Stimulated activated naive B cell treated with anti-CD40 and anti-IgM and Interleukin-4, amounts not matched to agents 10 μg/mL and 1 μg/mL and 100 μg/mL, for 72 hours (primary cell): ENCODE results near the gene TADA3.

Experiments used
- ATAC-seq, 2 donors: fragments of 150-1000 bp; cut with Tn5 transposase; replicated peaks; 2 replicates each; pipeline ENCODE4 v1.10.0; 2021; ENCODE audit warnings: moderate library complexity in 1 of 2
- DNase-seq: peaks from one replicate; pipeline ENCODE4 v3.0.0; 2021
- H3K27ac Mint-ChIP-seq: one replicate; pipeline ENCODE4 v1.8.0; 2022; ENCODE audit warnings: mild to moderate bottlenecking, mixed read lengths
- H3K27me3 Mint-ChIP-seq, 2 donors: one replicate each; pipeline ENCODE4 v1.8.0; 2022; ENCODE audit warnings: mixed read lengths in 2 of 2
- H3K36me3 Mint-ChIP-seq, 2 donors: one replicate each; pipeline ENCODE4 v1.8.0; 2022; ENCODE audit warnings: mixed read lengths in 2 of 2, mild to moderate bottlenecking in 1 of 2
- H3K4me1 Mint-ChIP-seq, 2 donors: one replicate each; pipeline ENCODE4 v1.8.0; 2022; ENCODE audit warnings: mixed read lengths in 2 of 2, mild to moderate bottlenecking in 1 of 2
- H3K4me3 Mint-ChIP-seq, 2 donors: one replicate each; pipeline ENCODE4 v1.8.0; 2022; ENCODE audit warnings: mild to moderate bottlenecking in 2 of 2, mixed read lengths in 2 of 2, moderate library complexity in 1 of 2
- H3K9me3 Mint-ChIP-seq, 2 donors: one replicate each; pipeline ENCODE4 v1.8.0; 2022; ENCODE audit warnings: mixed read lengths in 2 of 2, mild to moderate bottlenecking in 1 of 2

TADA3 gene

GRCh38 chr3:9820543-9820942 lies 28.3 kb upstream of the TADA3 start:
- H3K9me3 Mint-ChIP-seq = no peaks in the 10 kb centered on the region
- peaks cover 22 to 31% of the 10 kb centered on the region in 2 donors for H3K36me3 Mint-ChIP-seq
- H3K27ac Mint-ChIP-seq = no peak overlapping the region
- DNase-seq (no peak), ATAC-seq (no peak)
- no peaks in the 10 kb centered on the region for H3K27me3 Mint-ChIP-seq
- H3K4me3 Mint-ChIP-seq = no peak overlapping the region
- H3K4me1 Mint-ChIP-seq = peaks cover 0 to 2% of the 10 kb centered on the region in 2 donors

GRCh38 chr3:9818666-9819335 lies 26.5 kb upstream of the TADA3 start:
- peaks cover 25 to 33% of the 10 kb centered on the region in 2 donors for H3K36me3 Mint-ChIP-seq
- H3K27me3 Mint-ChIP-seq = no peaks in the 10 kb centered on the region
- H3K4me1 Mint-ChIP-seq = peaks cover 0 to 2% of the 10 kb centered on the region in 2 donors
- DNase-seq (no peak), ATAC-seq (no peak)
- no peak overlapping the region for H3K4me3 Mint-ChIP-seq
- H3K27ac Mint-ChIP-seq = no peak overlapping the region
- H3K9me3 Mint-ChIP-seq = no peaks in the 10 kb centered on the region

- no peaks in the 10 kb centered on the region for H3K9me3 Mint-ChIP-seq
- H3K4me3 Mint-ChIP-seq = no peak overlapping the region
- H3K27me3 Mint-ChIP-seq = no peaks in the 10 kb centered on the region
- ATAC-seq (no peak), DNase-seq (no peak)
- peak overlapping the region; percentile 34 for H3K27ac Mint-ChIP-seq
- H3K4me1 Mint-ChIP-seq = peaks cover 0 to 2% of the 10 kb centered on the region in 2 donors
- peaks cover 35 to 44% of the 10 kb centered on the region in 2 donors for H3K36me3 Mint-ChIP-seq
Observed at GRCh38 chr3:9817436-9817835, 25.2 kb upstream of the TADA3 start.

- H3K27ac Mint-ChIP-seq = peak overlapping the region; percentile 47
- H3K27me3 Mint-ChIP-seq = no peaks in the 10 kb centered on the region
- H3K4me1 Mint-ChIP-seq = peaks cover 6 to 9% of the 10 kb centered on the region in 2 donors
- H3K9me3 Mint-ChIP-seq = no peaks in the 10 kb centered on the region
- ATAC-seq (no peak), DNase-seq (no peak)
- H3K36me3 Mint-ChIP-seq = peaks cover 40 to 48% of the 10 kb centered on the region in 2 donors
- no peak overlapping the region for H3K4me3 Mint-ChIP-seq
Observed at GRCh38 chr3:9815986-9816385, 23.7 kb upstream of the TADA3 start.

GRCh38 chr3:9812870-9813483 lies 20.7 kb upstream of the TADA3 start:
- H3K27me3 Mint-ChIP-seq = no peaks in the 10 kb centered on the region
- peaks cover 40 to 54% of the 10 kb centered on the region in 2 donors for H3K36me3 Mint-ChIP-seq
- ATAC-seq (no peak), DNase-seq (no peak)
- H3K9me3 Mint-ChIP-seq = no peaks in the 10 kb centered on the region
- peaks cover 26 to 38% of the 10 kb centered on the region in 2 donors for H3K4me1 Mint-ChIP-seq
- peak overlapping the region; percentile 22 for H3K27ac Mint-ChIP-seq
- H3K4me3 Mint-ChIP-seq = no peak overlapping the region

GRCh38 chr3:9810846-9811245 lies 18.6 kb upstream of the TADA3 start:
- Mint-ChIP-seq H3K27ac (peak overlapping the region; percentile 57), H3K9me3 (no peaks in the 10 kb centered on the region), H3K4me1 (peaks cover 36 to 56% of the 10 kb centered on the region in 2 donors), H3K36me3 (peaks cover 45 to 61% of the 10 kb centered on the region in 2 donors), H3K27me3 (no peaks in the 10 kb centered on the region), H3K4me3 (peak overlapping the region; percentile 79 to 92)
- DNase-seq = no peak
- no peak for ATAC-seq

- Mint-ChIP-seq H3K36me3 (peaks cover 46 to 59% of the 10 kb centered on the region in 2 donors), H3K4me1 (peaks cover 41 to 60% of the 10 kb centered on the region in 2 donors), H3K27me3 (no peaks in the 10 kb centered on the region), H3K4me3 (peak overlapping the region; percentile 79 to 92), H3K9me3 (no peaks in the 10 kb centered on the region), H3K27ac (peak overlapping the region; percentile 57)
- DNase-seq (no peak), ATAC-seq (no peak)
Observed at GRCh38 chr3:9810433-9810770, 18.1 kb upstream of the TADA3 start.

- H3K4me3 Mint-ChIP-seq = peak within 1 kb of the TSS; percentile 79 to 92
- peak within 1 kb of the TSS; percentile 98 for H3K27ac Mint-ChIP-seq
- no peaks in the 10 kb centered on the region for H3K9me3 Mint-ChIP-seq
- DNase-seq = peak; percentile 52
- H3K27me3 Mint-ChIP-seq = no peaks in the 10 kb centered on the region
- peak; percentile 55 to 66 for ATAC-seq
- H3K36me3 Mint-ChIP-seq = peaks cover 47 to 60% of the 10 kb centered on the region in 2 donors
- peaks cover 42 to 60% of the 10 kb centered on the region in 2 donors for H3K4me1 Mint-ChIP-seq
Observed at GRCh38 chr3:9809615-9810432, 17.6 kb upstream of the TADA3 start, which contains the start of gene TTLL3. Gene TTLL3 (plus strand): TSS chr3:9810262. CDS start chr3:9810662, 400 bp downstream.

- Mint-ChIP-seq H3K27me3 (no peaks in the 10 kb centered on the region), H3K4me1 (peaks cover 42 to 63% of the 10 kb centered on the region in 2 donors), H3K4me3 (peak overlapping the region; percentile 79 to 92), H3K36me3 (peaks cover 50 to 66% of the 10 kb centered on the region in 2 donors), H3K27ac (peak overlapping the region; percentile 98), H3K9me3 (no peaks in the 10 kb centered on the region)
- DNase-seq = no peak
- ATAC-seq = peak; percentile 45 to 47
Observed at GRCh38 chr3:9809239-9809614, 17.0 kb upstream of the TADA3 start.

GRCh38 chr3:9808345-9809037 lies 16.2 kb upstream of the TADA3 start:
- Mint-ChIP-seq H3K27me3 (no peaks in the 10 kb centered on the region), H3K4me1 (peaks cover 48 to 71% of the 10 kb centered on the region in 2 donors), H3K36me3 (peaks cover 55 to 69% of the 10 kb centered on the region in 2 donors), H3K4me3 (peak overlapping the region; percentile 51 to 57), H3K27ac (peak overlapping the region; percentile 98), H3K9me3 (no peaks in the 10 kb centered on the region)
- peak; percentile 74 to 76 for ATAC-seq
- DNase-seq = peak; percentile 40

GRCh38 chr3:9807981-9808344 lies 15.7 kb upstream of the TADA3 start:
- Mint-ChIP-seq H3K36me3 (peaks cover 55 to 69% of the 10 kb centered on the region in 2 donors), H3K9me3 (no peaks in the 10 kb centered on the region), H3K4me3 (peak overlapping the region in 1 of 2 donors; percentile 51), H3K4me1 (peaks cover 53 to 76% of the 10 kb centered on the region in 2 donors), H3K27ac (peak overlapping the region; percentile 98), H3K27me3 (no peaks in the 10 kb centered on the region)
- ATAC-seq (no peak), DNase-seq (no peak)

GRCh38 chr3:9806688-9807589 lies 14.7 kb upstream of the TADA3 start:
- Mint-ChIP-seq H3K27me3 (no peaks in the 10 kb centered on the region), H3K9me3 (no peaks in the 10 kb centered on the region), H3K36me3 (peaks cover 56 to 70% of the 10 kb centered on the region in 2 donors), H3K4me1 (peaks cover 53 to 77% of the 10 kb centered on the region in 2 donors), H3K27ac (peak overlapping the region; percentile 86), H3K4me3 (peak overlapping the region in 1 of 2 donors; percentile 17)
- ATAC-seq = no peak
- no peak for DNase-seq

GRCh38 chr3:9806137-9806536 lies 13.9 kb upstream of the TADA3 start:
- Mint-ChIP-seq H3K27me3 (no peaks in the 10 kb centered on the region), H3K4me3 (no peak overlapping the region), H3K36me3 (peaks cover 49 to 66% of the 10 kb centered on the region in 2 donors), H3K4me1 (peaks cover 49 to 69% of the 10 kb centered on the region in 2 donors), H3K27ac (peak overlapping the region; percentile 86), H3K9me3 (no peaks in the 10 kb centered on the region)
- DNase-seq (no peak), ATAC-seq (no peak)
